22Rv1 (cell line): ENCODE data around the gene COPZ1.

Experiments used
- H3K27ac ChIP-seq: fragments of 450-650 bp; 2 replicates; pipeline ENCODE4 v1.5.1; 2017
- ZFX ChIP-seq: fragments of 450-650 bp; IDR thresholded peaks from 2 replicates; pipeline ENCODE4 v1.6.1; 2017; ENCODE audit warnings: antibody characterized with exemption, borderline replicate concordance
- TF ChIP-seq, protein P1 (sequence below): fragments of 450-650 bp; IDR thresholded peaks from 2 replicates; pipeline ENCODE4 v1.5.1; 2017; ENCODE audit warnings: mild to moderate bottlenecking

Gene COPZ1

GRCh38 chr12:54292931-54293241 lies 32.0 kb upstream of the COPZ1 start:
- no peak for TF ChIP-seq ZFX
- TF ChIP-seq, protein P1, sequence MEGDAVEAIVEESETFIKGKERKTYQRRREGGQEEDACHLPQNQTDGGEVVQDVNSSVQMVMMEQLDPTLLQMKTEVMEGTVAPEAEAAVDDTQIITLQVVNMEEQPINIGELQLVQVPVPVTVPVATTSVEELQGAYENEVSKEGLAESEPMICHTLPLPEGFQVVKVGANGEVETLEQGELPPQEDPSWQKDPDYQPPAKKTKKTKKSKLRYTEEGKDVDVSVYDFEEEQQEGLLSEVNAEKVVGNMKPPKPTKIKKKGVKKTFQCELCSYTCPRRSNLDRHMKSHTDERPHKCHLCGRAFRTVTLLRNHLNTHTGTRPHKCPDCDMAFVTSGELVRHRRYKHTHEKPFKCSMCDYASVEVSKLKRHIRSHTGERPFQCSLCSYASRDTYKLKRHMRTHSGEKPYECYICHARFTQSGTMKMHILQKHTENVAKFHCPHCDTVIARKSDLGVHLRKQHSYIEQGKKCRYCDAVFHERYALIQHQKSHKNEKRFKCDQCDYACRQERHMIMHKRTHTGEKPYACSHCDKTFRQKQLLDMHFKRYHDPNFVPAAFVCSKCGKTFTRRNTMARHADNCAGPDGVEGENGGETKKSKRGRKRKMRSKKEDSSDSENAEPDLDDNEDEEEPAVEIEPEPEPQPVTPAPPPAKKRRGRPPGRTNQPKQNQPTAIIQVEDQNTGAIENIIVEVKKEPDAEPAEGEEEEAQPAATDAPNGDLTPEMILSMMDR, result no peak
- no peak overlapping the region for H3K27ac ChIP-seq

GRCh38 chr12:54294152-54294952 lies 30.6 kb upstream of the COPZ1 start:
- TF ChIP-seq, protein P1, result peak; percentile 98
- TF ChIP-seq ZFX, result no peak
- H3K27ac ChIP-seq, result no peak overlapping the region

DNA sequence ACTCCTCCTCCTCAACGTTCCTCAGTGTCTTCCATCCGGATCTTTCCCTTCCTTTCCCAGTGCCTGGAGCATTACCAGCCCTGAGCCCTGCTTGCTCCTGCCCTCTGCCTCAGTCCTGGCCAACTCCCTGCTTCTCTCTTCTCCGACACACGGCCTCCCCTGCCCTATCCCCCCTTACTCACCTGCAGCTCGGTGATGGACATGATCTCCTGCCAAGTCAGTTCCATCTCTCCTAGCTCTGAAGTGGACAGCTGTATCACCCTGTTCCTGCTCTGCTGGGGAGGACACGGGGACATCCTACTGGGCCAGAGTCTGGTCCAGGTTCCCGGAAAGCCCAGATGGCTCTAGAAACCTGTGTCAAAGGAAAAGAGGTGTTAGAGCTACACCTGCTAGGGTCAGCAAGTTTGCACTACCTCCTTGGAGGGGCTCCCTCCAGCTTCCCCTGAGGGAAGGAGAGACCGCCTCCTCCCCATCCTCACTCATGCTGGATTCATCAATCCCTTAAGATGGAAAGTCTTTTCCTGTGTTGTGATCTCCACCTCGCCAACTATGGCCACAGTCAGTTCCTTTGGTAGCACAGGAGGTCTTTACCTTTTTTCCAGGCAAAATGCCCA lies 29.9 kb upstream of the COPZ1 start:
- TF ChIP-seq, protein P1, result no peak
- no peak for TF ChIP-seq ZFX
- H3K27ac ChIP-seq, result no peak overlapping the region

DNA sequence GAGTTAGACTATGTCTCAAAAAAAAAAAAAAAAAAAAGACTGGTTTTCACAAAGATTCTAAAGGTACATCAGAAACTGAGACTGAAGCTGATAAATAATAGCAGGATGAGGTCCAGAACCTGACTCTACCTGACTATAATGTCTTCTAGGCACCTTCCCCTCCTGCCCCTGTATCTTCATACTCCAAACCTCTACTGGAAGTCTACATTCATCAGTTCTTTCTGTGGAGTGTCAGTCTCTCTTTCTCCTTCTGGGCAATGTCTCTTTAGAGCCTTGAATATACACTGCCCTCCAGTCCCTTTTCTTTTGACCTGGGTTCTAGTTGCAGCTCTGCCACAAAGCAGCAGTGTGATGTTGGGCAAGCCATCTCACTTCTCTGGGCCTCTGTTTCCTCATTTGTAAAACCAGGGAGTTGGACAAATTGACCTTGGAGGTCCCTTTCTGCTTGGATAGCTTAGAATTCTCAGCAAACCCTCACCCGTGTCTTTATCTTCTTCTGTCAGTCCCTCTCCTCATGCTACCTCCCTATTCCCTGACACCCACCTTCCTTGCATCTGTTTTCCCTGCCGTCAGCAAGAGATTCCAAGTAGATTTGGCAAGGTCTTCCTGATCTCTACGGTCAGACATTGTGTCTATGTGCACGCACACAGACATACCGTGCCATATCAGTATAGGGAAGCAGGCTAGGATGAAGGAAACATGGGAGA lies 28.4 kb upstream of the COPZ1 start:
- no peak for TF ChIP-seq ZFX
- TF ChIP-seq, protein P1, result no peak

DNA sequence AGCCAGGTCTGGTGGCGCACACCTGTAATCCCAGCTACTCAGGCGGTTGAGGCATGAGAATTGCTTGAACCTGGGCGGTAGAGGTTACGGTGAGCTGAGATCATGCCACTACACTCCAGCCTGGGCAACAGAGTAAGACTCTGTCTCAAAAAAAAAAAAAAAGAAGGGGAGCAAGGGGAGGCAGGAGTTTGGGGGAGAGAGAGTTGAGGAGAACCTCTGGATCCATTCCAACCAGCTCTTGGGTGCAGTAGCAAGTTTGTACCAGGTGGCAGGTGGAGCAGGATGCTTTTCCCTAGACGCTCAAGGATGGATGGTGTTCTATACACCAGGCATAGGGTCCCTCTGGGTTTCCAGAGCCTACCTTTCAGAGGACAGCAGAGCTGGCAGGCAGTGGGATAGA lies 26.0 kb upstream of the COPZ1 start:
- no peak overlapping the region for H3K27ac ChIP-seq
- TF ChIP-seq, protein P1, result no peak
- TF ChIP-seq ZFX, result no peak

More for the DNA sequence above, 28.4 kb upstream of the COPZ1 start:
- H3K27ac ChIP-seq, result no peak overlapping the region

- H3K27ac ChIP-seq, result no peak overlapping the region
- TF ChIP-seq ZFX, result no peak
- TF ChIP-seq, protein P1, result no peak
Observed at GRCh38 chr12:54299515-54300224, 25.3 kb upstream of the COPZ1 start.
